OCI-LY7 (cell line): ENCODE data around the gene KREMEN2. TPM values are rescaled to one million over a fixed set of nuclear protein-coding genes. Genes with fewer than 3 reads are reported as not detected.
"Not testable (repeated sequence)": the region's sequence is repeated elsewhere in the genome, so short reads cannot be mapped to it uniquely, and the experiment has no call there.

Source experiments
- BruUV-seq: library from RNA; stranded (reverse); fragments of 400-500 nt; replicated peaks from 2 replicates; lab custom pipeline; 2021; lab: Mats Ljungman, UMichigan
- CTCF ChIA-PET: fragments of 300-600 bp; sonication (Branson Sonifier 250); formaldehyde crosslinking; loops from one replicate; lab custom pipeline; 2022; ENCODE audit warnings: antibody characterized with exemption; ENCODE audit not compliant: unreplicated experiment; lab: Charles Lee
- POLR2A ChIA-PET: fragments of 300-600 bp; sonication (Branson Sonifier 250); formaldehyde crosslinking; loops from one replicate; lab custom pipeline; 2022; ENCODE audit warnings: antibody characterized with exemption; lab: Charles Lee
- DNase-seq: peaks from one replicate; pipeline ENCODE4 v3.0.0-alpha.2; 2015; ENCODE audit warnings: low spot score
- H2AFZ ChIP-seq: fragments of 200-600 bp; sonication (generic), shearing (Covaris generic); 2 replicates; pipeline ENCODE4 v1.6.1; 2014; ENCODE audit warnings: mild to moderate bottlenecking, antibody characterized with exemption, low read length, moderate library complexity
- H3K27ac ChIP-seq: fragments of 200-600 bp; sonication (generic); 2 replicates; pipeline ENCODE4 v1.5.1; 2014; ENCODE audit warnings: mixed run types, low read depth, mild to moderate bottlenecking, moderate library complexity, low read length, inconsistent platforms; ENCODE audit not compliant: poor library complexity, severe bottlenecking
- H3K36me3 ChIP-seq: fragments of 200-600 bp; sonication (generic); 2 replicates; pipeline ENCODE4 v1.6.1; 2014; ENCODE audit warnings: mild to moderate bottlenecking, antibody characterized with exemption, low read length, moderate library complexity, mixed read lengths; ENCODE audit not compliant: insufficient read depth
- H3K4me1 ChIP-seq: fragments of 200-600 bp; sonication (generic); 2 replicates; pipeline ENCODE4 v1.5.1; 2014; ENCODE audit warnings: mild to moderate bottlenecking, low read length; ENCODE audit not compliant: insufficient read depth, poor library complexity, severe bottlenecking
- H3K4me2 ChIP-seq: fragments of 200-600 bp; sonication (generic); 2 replicates; pipeline ENCODE4 v1.6.1; 2014; ENCODE audit warnings: mild to moderate bottlenecking, low read length
- H3K4me3 ChIP-seq: fragments of 200-600 bp; sonication (generic); 2 replicates; pipeline ENCODE4 v1.5.1; 2014; ENCODE audit warnings: mild to moderate bottlenecking, low read depth, low read length; ENCODE audit not compliant: poor library complexity, severe bottlenecking
- H3K79me2 ChIP-seq: fragments of 200-600 bp; sonication (generic); 2 replicates; pipeline ENCODE4 v1.6.1; 2016; ENCODE audit warnings: low read depth, mild to moderate bottlenecking, low read length, moderate library complexity, mixed read lengths; ENCODE audit not compliant: insufficient read depth
- H3K9me2 ChIP-seq: fragments of 200-600 bp; sonication (generic); 2 replicates; pipeline ENCODE4 v1.6.1; 2016; ENCODE audit warnings: mild to moderate bottlenecking, low read length, mixed read lengths; ENCODE audit not compliant: insufficient read depth
- H3K9me3 ChIP-seq: fragments of 200-600 bp; sonication (generic); 2 replicates; pipeline ENCODE4 v1.6.1; 2014; ENCODE audit warnings: mild to moderate bottlenecking, mixed run types, low read length, mixed read lengths
- H4K20me1 ChIP-seq: fragments of 200-600 bp; sonication (generic); 2 replicates; pipeline ENCODE4 v1.6.1; 2014; ENCODE audit warnings: mild to moderate bottlenecking, antibody characterized with exemption, low read length, moderate library complexity, mixed read lengths; ENCODE audit not compliant: insufficient read depth
- CTCF ChIP-seq: fragments of 200-600 bp; sonication (generic); conservative IDR thresholded peaks from 2 replicates; pipeline ENCODE4 v1.5.1; 2014; ENCODE audit warnings: mild to moderate bottlenecking, antibody characterized with exemption, low read length, moderate library complexity, mixed read lengths
- EZH2phosphoT487 ChIP-seq: fragments of 200-600 bp; sonication (generic); IDR thresholded peaks from 2 replicates; pipeline ENCODE4 v1.6.1; 2018; ENCODE audit warnings: low read depth, borderline replicate concordance, mild to moderate bottlenecking, mixed run types, antibody characterized with exemption, low read length, moderate library complexity, mixed read lengths
- intact Hi-C: fragments of 100-400 bp; cut with micrococcal nuclease; formaldehyde crosslinking; loops from one replicate; pipeline ENCODE4 v1.10.0; 2022; ENCODE audit not compliant: unreplicated experiment
- total RNA-seq, 2 experiments: library from RNA; depleted of rRNA in 1 of 2; stranded (reverse); fragments of >200 nt in 1 of 2; shearing (Covaris generic) in 1 of 2; gene quantifications; 2 replicates each; pipeline ENCODE4 v1.2.3, GENCODE V29; 2014 to 2022

Gene KREMEN2
- total RNA-seq, 2 experiments from 2014 or later: 0.09 TPM; not detected in 1

GRCh38 chr16:2926650-2926999, 37.5 kb upstream of the KREMEN2 start:
- no peaks in the 10 kb centered on the region for H3K9me2 ChIP-seq
- intact Hi-C loops: loop anchor here (5.0 kb wide), 1 partner anchor 36 kb away; the partner anchor contains the start of gene KREMEN2
- no peaks in the 10 kb centered on the region for H3K79me2 ChIP-seq
- peaks cover 4% of the 10 kb centered on the region for H3K4me1 ChIP-seq
- DNase-seq: no peak
- H3K4me2 ChIP-seq: peak overlapping the region; percentile 36; the same call in 1 of the 2 replicates
- peaks cover 4% of the 10 kb centered on the region; the same call in 1 of the 2 replicates for H4K20me1 ChIP-seq
- BruUV-seq: no TSS peak
- no peaks in the 10 kb centered on the region for H3K9me3 ChIP-seq
- no peak overlapping the region for H3K27ac ChIP-seq
- no peak overlapping the region for H2AFZ ChIP-seq
- H3K4me3 ChIP-seq: no peak overlapping the region
- ChIA-PET POLR2A (no interaction called here), CTCF (no interaction called here)
- no peak for TF ChIP-seq CTCF
- TF ChIP-seq EZH2phosphoT487: no peak
- H3K36me3 ChIP-seq: no peaks in the 10 kb centered on the region; the same call in 1 of the 2 replicates

- H3K9me2 ChIP-seq: no peaks in the 10 kb centered on the region
- ChIA-PET CTCF (interaction anchor here (0.6 kb wide), 4 partner anchors 13 to 59 kb away, joined by 3 to 5 read pairs (median 4); no protein-coding TSS in a partner anchor), POLR2A (interaction anchor here (0.6 kb wide), 1 partner anchor 26 kb away, joined by 4 read pairs; no protein-coding TSS in a partner anchor)
- BruUV-seq: no TSS peak
- H4K20me1 ChIP-seq: peaks cover 4% of the 10 kb centered on the region; the same call in 1 of the 2 replicates
- H2AFZ ChIP-seq: no peak overlapping the region
- no peaks in the 10 kb centered on the region for H3K79me2 ChIP-seq
- H3K4me2 ChIP-seq: peak overlapping the region; percentile 36; the same call in 1 of the 2 replicates
- no peaks in the 10 kb centered on the region; the same call in 1 of the 2 replicates for H3K36me3 ChIP-seq
- no peak overlapping the region for H3K4me3 ChIP-seq
- intact Hi-C loops: loop anchor here (1.0 to 5.0 kb wide), 2 partner anchors 35 to 56 kb away; partner anchors contain the start of gene KREMEN2
- H3K9me3 ChIP-seq: no peaks in the 10 kb centered on the region
- H3K4me1 ChIP-seq: peaks cover 4% of the 10 kb centered on the region
- TF ChIP-seq EZH2phosphoT487 (no peak), CTCF (peak; percentile 98)
- DNase-seq: peak; percentile 86
- no peak overlapping the region for H3K27ac ChIP-seq
Measured at GRCh38 chr16:2927010-2927646, 36.9 kb upstream of the KREMEN2 start.

GRCh38 chr16:2928151-2928550, 35.9 kb upstream of the KREMEN2 start:
- H3K36me3 ChIP-seq, H3K4me2 ChIP-seq, H3K9me2 ChIP-seq, H3K79me2 ChIP-seq, H3K9me3 ChIP-seq, BruUV-seq, DNase-seq, H4K20me1 ChIP-seq, CTCF ChIA-PET, H3K4me1 ChIP-seq, POLR2A ChIA-PET, H2AFZ ChIP-seq, H3K4me3 ChIP-seq, H3K27ac ChIP-seq: not testable (repeated sequence)
- intact Hi-C loops: loop anchor here (5.0 kb wide), 1 partner anchor 34 kb away; the partner anchor contains the start of gene KREMEN2
